HG03159 (cell line): ENCODE measurements around the gene NPAS3.

Experiments used
- ATAC-seq: cut with Tn5 transposase; IDR thresholded peaks from one replicate; pipeline ENCODE4 v1.9.1; 2021; ENCODE audit warnings: mild to moderate bottlenecking, moderate library complexity; ENCODE audit not compliant: unreplicated experiment

Gene NPAS3

GRCh38 chr14:33009673-33010072, 71.0 kb downstream of the NPAS3 start:
- no peak for ATAC-seq

- no peak for ATAC-seq
These were observed 71.8 kb downstream of the NPAS3 start for GRCh38 chr14:33010495-33010894.

- no peak for ATAC-seq
These were observed 76.0 kb downstream of the NPAS3 start for GRCh38 chr14:33014710-33015109.

- no peak for ATAC-seq
These were observed 77.9 kb downstream of the NPAS3 start for GRCh38 chr14:33016613-33017012.

GRCh38 chr14:33017016-33017415, 78.3 kb downstream of the NPAS3 start:
- no peak for ATAC-seq

- ATAC-seq, result no peak
These were observed 80.7 kb downstream of the NPAS3 start for GRCh38 chr14:33019346-33019745.

GRCh38 chr14:33026850-33027430, 88.3 kb downstream of the NPAS3 start:
- ATAC-seq, result no peak

- no peak for ATAC-seq
These were observed 90.8 kb downstream of the NPAS3 start for GRCh38 chr14:33029511-33029910.

- no peak for ATAC-seq
These were observed 91.7 kb downstream of the NPAS3 start for GRCh38 chr14:33030386-33030785.

GRCh38 chr14:33035416-33036194, 96.9 kb downstream of the NPAS3 start:
- no peak for ATAC-seq

- ATAC-seq, result no peak
These were observed 100.6 kb downstream of the NPAS3 start for GRCh38 chr14:33039311-33039710.

GRCh38 chr14:33040372-33041140, 101.9 kb downstream of the NPAS3 start:
- ATAC-seq, result no peak

GRCh38 chr14:33042591-33042990, 103.9 kb downstream of the NPAS3 start:
- ATAC-seq, result no peak

- ATAC-seq, result no peak
These were observed 107.1 kb downstream of the NPAS3 start for GRCh38 chr14:33045760-33046159.

- no peak for ATAC-seq
These were observed 114.3 kb downstream of the NPAS3 start for GRCh38 chr14:33052943-33053342.

GRCh38 chr14:33056213-33056612, 117.5 kb downstream of the NPAS3 start:
- no peak for ATAC-seq

- no peak for ATAC-seq
These were observed 118.9 kb downstream of the NPAS3 start for GRCh38 chr14:33057585-33057984.

- ATAC-seq, result no peak
These were observed 123.1 kb downstream of the NPAS3 start for GRCh38 chr14:33061667-33062325.

- no peak for ATAC-seq
These were observed 123.8 kb downstream of the NPAS3 start for GRCh38 chr14:33062476-33062875.

- no peak for ATAC-seq
These were observed 124.2 kb downstream of the NPAS3 start for GRCh38 chr14:33062881-33063280.

GRCh38 chr14:33063521-33063920, 124.8 kb downstream of the NPAS3 start:
- no peak for ATAC-seq
